IMR-90 (cell line): ENCODE measurements around the gene CLDN24. TPM values are rescaled to one million over a fixed set of nuclear protein-coding genes. Genes with fewer than 3 reads are reported as not detected.

Experiments
- ATAC-seq: fragments of 200-7000 bp; cut with Tn5 transposase; 2 replicates; pipeline ENCODE4 v1.9.1; 2020; ENCODE audit warnings: low read depth, mild to moderate bottlenecking, moderate library complexity
- BruUV-seq: library from RNA; stranded (reverse); fragments of 400-500 nt; replicated peaks from 2 replicates; lab custom pipeline; 2021; lab: Mats Ljungman, UMichigan
- CTCF ChIA-PET: fragments of 300-600 bp; formaldehyde crosslinking; extraction: SDS; loops from one replicate; lab custom pipeline; 2021; ENCODE audit warnings: antibody characterized with exemption; lab: Yijun Ruan, JAX
- POLR2A ChIA-PET: fragments of 300-600 bp; sonication (Branson Sonifier 250); formaldehyde crosslinking; loops from one replicate; lab custom pipeline; 2022; ENCODE audit warnings: antibody characterized with exemption; ENCODE audit not compliant: unreplicated experiment; lab: Charles Lee
- DNase-seq: peaks from one replicate; pipeline ENCODE4 v3.0.0; 2013
- H2AFZ ChIP-seq: replicated peaks from 2 replicates; pipeline ENCODE3; 2013; ENCODE audit warnings: low read length, mild to moderate bottlenecking; ENCODE audit not compliant: poor library complexity
- H2AK5ac ChIP-seq: 2 replicates; pipeline ENCODE4 v1.6.1; 2013; ENCODE audit warnings: low read depth, low read length, inconsistent platforms
- H2AK9ac ChIP-seq: replicated peaks from 2 replicates; pipeline ENCODE3; 2013; ENCODE audit warnings: mild to moderate bottlenecking, low read depth, low read length, moderate library complexity; ENCODE audit not compliant: poor library complexity
- H2BK120ac ChIP-seq: 2 replicates; pipeline ENCODE4 v1.6.1; 2013; ENCODE audit warnings: low read depth, low read length, inconsistent platforms
- H2BK15ac ChIP-seq: 3 replicates; pipeline ENCODE4 v1.6.1; 2013; ENCODE audit warnings: low read depth, low read length, inconsistent platforms
- H2BK20ac ChIP-seq: 2 replicates; pipeline ENCODE4 v1.6.1; 2013; ENCODE audit warnings: low read depth, mild to moderate bottlenecking, inconsistent platforms, low read length, moderate library complexity
- H2BK5ac ChIP-seq: 2 replicates; pipeline ENCODE4 v1.6.1; 2013; ENCODE audit warnings: mild to moderate bottlenecking, low read depth, low read length, inconsistent platforms; ENCODE audit not compliant: poor library complexity, severe bottlenecking
- H3K14ac ChIP-seq: replicated peaks from 2 replicates; pipeline ENCODE4 v1.6.1; 2013; ENCODE audit warnings: low read depth, low read length, inconsistent platforms
- H3K18ac ChIP-seq: 2 replicates; pipeline ENCODE4 v1.6.1; 2013; ENCODE audit warnings: low read depth, low read length, control low read depth
- H3K23ac ChIP-seq: 2 replicates; pipeline ENCODE4 v1.6.1; 2013; ENCODE audit warnings: low read depth, low read length, inconsistent platforms
- H3K27ac ChIP-seq: 2 replicates; pipeline ENCODE4 v1.5.1; 2013; ENCODE audit warnings: mild to moderate bottlenecking, control low read depth, low read length; ENCODE audit not compliant: insufficient read depth
- H3K27me3 ChIP-seq: 2 replicates; pipeline ENCODE4 v1.6.1; 2013; ENCODE audit warnings: low read length; ENCODE audit not compliant: control insufficient read depth, insufficient read depth
- H3K36me3 ChIP-seq: 2 replicates; pipeline ENCODE4 v1.6.1; 2013; ENCODE audit warnings: low read length, mixed read lengths; ENCODE audit not compliant: control insufficient read depth, insufficient read depth
- H3K4ac ChIP-seq: 2 replicates; pipeline ENCODE4 v1.6.1; 2013; ENCODE audit warnings: low read depth, low read length, inconsistent platforms
- H3K4me1 ChIP-seq: 2 replicates; pipeline ENCODE4 v1.6.1; 2013; ENCODE audit warnings: low read length, mixed read lengths; ENCODE audit not compliant: control insufficient read depth, insufficient read depth
- H3K4me2 ChIP-seq: 2 replicates; pipeline ENCODE4 v1.6.1; 2013; ENCODE audit warnings: low read depth, mild to moderate bottlenecking, control low read depth, low read length, moderate library complexity
- H3K4me3 ChIP-seq: 2 replicates; pipeline ENCODE4 v1.5.1; 2013; ENCODE audit warnings: low read depth, mild to moderate bottlenecking, control low read depth, low read length, moderate library complexity; ENCODE audit not compliant: insufficient read depth
- H3K56ac ChIP-seq: 2 replicates; pipeline ENCODE4 v1.6.1; 2013; ENCODE audit warnings: low read length, inconsistent platforms; ENCODE audit not compliant: insufficient read depth; ENCODE audit errors: extremely low read depth
- H3K79me1 ChIP-seq, 2 experiments: 2 replicates each; pipeline ENCODE4 v1.6.1; 2013; ENCODE audit warnings: low read length in 2 of 2, inconsistent platforms in 1 of 2, low read depth in 1 of 2
- H3K9ac ChIP-seq: 2 replicates; pipeline ENCODE4 v1.6.1; 2013; ENCODE audit warnings: low read depth, low read length, control low read depth
- H3K9me1 ChIP-seq: 2 replicates; pipeline ENCODE4 v1.6.1; 2013; ENCODE audit warnings: low read length, inconsistent platforms; ENCODE audit not compliant: insufficient read depth
- H3K9me3 ChIP-seq: 2 replicates; pipeline ENCODE4 v1.6.1; 2013; ENCODE audit warnings: low read length; ENCODE audit not compliant: control insufficient read depth, insufficient read depth
- H4K20me1 ChIP-seq: 2 replicates; pipeline ENCODE4 v1.6.1; 2013; ENCODE audit warnings: low read length, inconsistent platforms; ENCODE audit not compliant: insufficient read depth
- H4K5ac ChIP-seq: 2 replicates; pipeline ENCODE4 v1.6.1; 2013; ENCODE audit warnings: mild to moderate bottlenecking, low read depth, low read length, control low read depth
- H4K8ac ChIP-seq, 2 experiments: 2 replicates each; pipeline ENCODE4 v1.6.1; 2013; ENCODE audit warnings: low read depth in 2 of 2, low read length in 2 of 2, control low read depth in 1 of 2, inconsistent platforms in 1 of 2
- H4K91ac ChIP-seq: 2 replicates; pipeline ENCODE4 v1.6.1; 2013; ENCODE audit warnings: low read depth, low read length, inconsistent platforms; ENCODE audit not compliant: insufficient read depth
- CHD1 ChIP-seq: IDR thresholded peaks from 2 replicates; pipeline ENCODE4 v1.6.1; 2012; ENCODE audit warnings: low read depth, low read length, improper control_type of control experiment
- CTCF ChIP-seq: conservative IDR thresholded peaks from 2 replicates; pipeline ENCODE4 v1.5.1; 2012; ENCODE audit warnings: mild to moderate bottlenecking, low read depth, low read length, improper control_type of control experiment
- MXI1 ChIP-seq: IDR thresholded peaks from 2 replicates; pipeline ENCODE4 v1.6.1; 2012; ENCODE audit warnings: low read depth, mild to moderate bottlenecking, low read length, moderate library complexity, borderline replicate concordance
- POLR2A ChIP-seq: IDR thresholded peaks from 2 replicates; pipeline ENCODE4 v1.6.1; 2012; ENCODE audit warnings: mild to moderate bottlenecking, low read depth, low read length
- RCOR1 ChIP-seq: IDR thresholded peaks from 2 replicates; pipeline ENCODE4 v1.6.1; 2012; ENCODE audit warnings: mild to moderate bottlenecking, low read length, improper control_type of control experiment; ENCODE audit not compliant: insufficient replicate concordance
- SMC3 ChIP-seq: fragments of 150-350 bp; IDR thresholded peaks from 2 replicates; pipeline ENCODE4 v1.6.1; 2016; ENCODE audit warnings: low read depth, mild to moderate bottlenecking, antibody characterized with exemption, low read length, moderate library complexity
- WGBS, 2 experiments: methylation state at CpG; one replicate each; pipeline versions ENCODE4 v1.1.5 to v1.1.7; 2013; ENCODE audit warnings: missing lambda C conversion rate in 2 of 2; ENCODE audit not compliant: insufficient read length in 1 of 2; ENCODE audit errors: extremely low coverage in 2 of 2; 5-methylcytosine and 5-hydroxymethylcytosine counted together
- dilution Hi-C: fragments of 300-500 bp; cut with HindIII; formaldehyde crosslinking; loops from one replicate; pipeline ENCODE4 v1.14.3; 2018; ENCODE audit warnings: low sequenced_read_pairs; ENCODE audit not compliant: unreplicated experiment
- in situ Hi-C: fragments of 300-500 bp; cut with MboI; formaldehyde crosslinking; loops from 3 replicates; pipeline ENCODE4 v1.14.3; 2019; ENCODE audit warnings: low sequenced_read_pairs, inconsistent platforms, mixed read lengths
- intact Hi-C: fragments of 100-400 bp; cut with micrococcal nuclease; formaldehyde crosslinking; loops from 2 replicates; pipeline ENCODE4 v1.10.0; 2022
- polyA plus RNA-seq, 3 experiments: library from polyadenylated mRNA; depleted of rRNA; stranded (reverse); fragments of >200 nt; gene quantifications; 2 replicates each; pipeline ENCODE4 v1.2.3, GENCODE V29; 2012; ENCODE audit warnings: low replicate concordance in 1 of 3
- total RNA-seq: library from RNA; depleted of rRNA; stranded (reverse); fragments of >200 nt; gene quantifications from 2 replicates; pipeline ENCODE4 v1.2.3, GENCODE V29; 2012

CLDN24 gene
- total and polyA plus RNA-seq, 2 of the 4 experiments (the other 2 are of a cell fraction) = not detected

- peaks cover 32% of the 10 kb centered on the region for H3K36me3 ChIP-seq
- no peak overlapping the region for H4K8ac ChIP-seq
- no peaks in the 10 kb centered on the region for H4K20me1 ChIP-seq
- H4K5ac ChIP-seq = no peak overlapping the region
- H3K27ac ChIP-seq = no peak overlapping the region
- H2BK15ac ChIP-seq = no peak overlapping the region
- no peak overlapping the region for H2BK5ac ChIP-seq
- H2AK5ac ChIP-seq = no peak overlapping the region
- no peak overlapping the region for H2AFZ ChIP-seq
- no peak overlapping the region for H3K14ac ChIP-seq
- no peak overlapping the region for H3K9ac ChIP-seq
- in situ Hi-C loops = no loop called here
- no peak overlapping the region for H4K91ac ChIP-seq
- intact Hi-C loops = no loop called here
- no peak overlapping the region for H3K4me2 ChIP-seq
- no peak overlapping the region for H3K4ac ChIP-seq
- 0 out of 4 replicates have a peak, but pooled peaks cover 0 to 4% of the 10 kb centered on the region in 2 experiments for H3K79me1 ChIP-seq
- H3K56ac ChIP-seq = no peak overlapping the region
- POLR2A ChIA-PET = no interaction called here
- H2AK9ac ChIP-seq = no peak overlapping the region
- no TSS peak for BruUV-seq
- TF ChIP-seq SMC3 (no peak), RCOR1 (no peak), POLR2A (no peak), CHD1 (no peak), CTCF (no peak), MXI1 (no peak)
- no peaks in the 10 kb centered on the region for H3K27me3 ChIP-seq
- H3K18ac ChIP-seq = no peak overlapping the region
- H3K23ac ChIP-seq = no peak overlapping the region
- CTCF ChIA-PET = interaction anchor here (0.6 kb wide), 2 partner anchors 88 to 125 kb away, joined by 3 to 5 read pairs; no protein-coding TSS in a partner anchor
- H3K4me3 ChIP-seq = no peak overlapping the region
- WGBS, 2 experiments = 67% methylated on average over 4 of the region's 6 CpGs; no CpG with 5 or more reads in 1 of the 2 experiments
- H2BK120ac ChIP-seq = no peak overlapping the region
- ATAC-seq = peak; percentile 67
- peak; percentile 75 for DNase-seq
- no peaks in the 10 kb centered on the region for H3K9me3 ChIP-seq
- peaks cover 11% of the 10 kb centered on the region for H3K9me1 ChIP-seq
- dilution Hi-C loops = no loop called here
- H2BK20ac ChIP-seq = no peak overlapping the region
- peaks cover 4% of the 10 kb centered on the region; the same call in 1 of the 2 replicates for H3K4me1 ChIP-seq
Observed at GRCh38 chr4:183300070-183300469, 22.2 kb downstream of the CLDN24 start.
